ENCODE results near the gene TNP2.
"Not testable (repeated sequence)": the region's sequence is repeated elsewhere in the genome, so short reads cannot be mapped to it uniquely, and the experiment has no call there.

TNP2 gene

DNA sequence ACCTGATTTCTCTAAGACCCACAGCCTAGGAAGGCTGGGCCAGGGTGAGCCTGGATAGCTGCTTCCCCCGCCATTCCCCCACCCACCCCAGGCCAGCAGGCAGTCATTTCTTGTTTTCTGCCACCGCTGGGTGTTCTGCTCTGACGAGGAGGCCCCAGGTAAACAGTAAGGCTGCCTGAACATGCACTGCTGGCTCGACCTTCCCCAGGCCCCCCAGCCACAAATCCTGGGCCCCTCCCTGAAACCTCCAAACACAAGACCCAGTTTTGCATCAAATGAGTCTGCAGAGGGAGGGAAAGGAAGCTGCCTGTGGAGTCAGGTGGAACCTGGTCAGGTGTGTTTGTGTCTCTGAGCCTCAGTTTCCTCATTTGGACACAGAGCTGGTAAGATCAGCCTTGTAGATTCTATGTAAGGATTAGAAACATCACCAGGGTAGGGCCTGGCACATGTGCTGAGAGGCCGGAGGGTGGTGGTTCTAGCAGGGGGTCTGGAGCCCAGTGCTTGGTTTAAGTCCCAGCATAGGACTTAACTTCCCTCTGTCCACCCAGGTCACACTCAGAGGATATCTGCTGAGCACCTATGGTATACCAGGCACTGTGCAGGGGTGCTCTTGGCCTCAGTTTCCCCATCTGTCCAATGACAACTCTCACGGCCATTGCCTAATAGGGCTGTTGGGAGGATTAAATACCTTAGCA is 30.9 kb upstream of the TNP2 start:
- no peak for DNase-seq

DNA sequence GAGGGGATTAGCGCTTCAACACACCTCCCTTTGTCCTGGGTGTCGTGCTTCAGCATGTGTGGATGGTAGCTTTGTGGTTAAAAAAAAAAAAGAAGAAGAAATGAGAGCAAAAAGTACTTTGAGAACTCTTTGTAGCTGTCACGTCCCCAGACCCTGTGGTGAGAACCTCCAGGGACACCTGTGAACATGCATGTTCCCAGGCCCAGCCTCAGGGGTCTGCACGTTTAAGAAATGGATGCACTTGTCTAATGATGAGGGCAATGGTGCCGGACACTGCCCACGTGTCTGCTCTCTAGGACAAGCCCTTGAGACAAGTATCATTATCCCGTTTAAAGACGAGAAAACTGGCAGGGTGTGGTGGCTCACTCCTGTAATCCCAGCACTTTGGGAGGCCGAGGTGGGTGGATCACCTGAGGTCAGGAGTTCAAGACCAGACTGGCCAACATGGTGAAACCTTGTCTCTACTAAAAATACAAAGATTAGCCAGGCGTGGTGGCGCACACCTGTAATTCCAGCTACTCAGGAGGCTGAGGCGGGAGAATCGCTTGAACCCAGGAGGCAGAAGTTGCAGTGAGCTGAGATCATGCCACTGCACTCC is 29.9 kb upstream of the TNP2 start:
- peak; percentile 37 for DNase-seq

DNA sequence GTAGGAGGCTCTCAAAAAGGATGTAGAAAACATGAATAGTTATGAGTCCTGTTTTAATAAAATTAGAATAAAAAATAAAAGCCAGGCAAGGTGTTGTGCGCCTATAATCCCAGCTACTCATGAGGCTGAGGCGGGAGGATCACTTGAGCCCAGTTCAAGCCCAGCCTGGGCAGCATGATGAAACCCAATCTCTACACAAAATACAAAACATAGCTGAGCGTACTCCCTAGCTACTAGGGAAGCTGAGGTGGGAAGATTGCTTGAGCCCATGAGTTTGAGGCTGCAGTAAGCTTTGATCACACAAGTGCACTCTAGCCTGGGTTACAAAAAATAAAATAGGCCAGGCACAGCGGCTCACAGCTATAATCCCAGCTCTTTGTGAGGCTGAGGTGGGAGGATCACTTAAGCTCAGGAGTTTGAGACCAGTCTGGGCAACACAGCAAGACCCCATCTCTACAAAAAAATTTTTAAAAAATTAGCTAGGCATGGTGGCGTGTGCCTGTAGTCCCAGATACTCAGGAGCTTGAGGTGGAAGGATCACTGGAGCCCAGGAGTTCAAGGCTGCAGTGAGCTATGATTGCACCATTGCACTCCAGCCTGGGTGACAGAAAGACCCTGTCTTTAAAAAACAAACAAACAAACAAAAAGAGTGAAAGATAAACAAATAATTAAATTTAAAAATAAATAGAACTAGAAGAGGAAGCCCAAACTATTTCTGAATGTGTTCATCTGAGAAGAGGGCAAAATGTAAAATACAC is 29.2 kb upstream of the TNP2 start:
- no peak for DNase-seq

DNA sequence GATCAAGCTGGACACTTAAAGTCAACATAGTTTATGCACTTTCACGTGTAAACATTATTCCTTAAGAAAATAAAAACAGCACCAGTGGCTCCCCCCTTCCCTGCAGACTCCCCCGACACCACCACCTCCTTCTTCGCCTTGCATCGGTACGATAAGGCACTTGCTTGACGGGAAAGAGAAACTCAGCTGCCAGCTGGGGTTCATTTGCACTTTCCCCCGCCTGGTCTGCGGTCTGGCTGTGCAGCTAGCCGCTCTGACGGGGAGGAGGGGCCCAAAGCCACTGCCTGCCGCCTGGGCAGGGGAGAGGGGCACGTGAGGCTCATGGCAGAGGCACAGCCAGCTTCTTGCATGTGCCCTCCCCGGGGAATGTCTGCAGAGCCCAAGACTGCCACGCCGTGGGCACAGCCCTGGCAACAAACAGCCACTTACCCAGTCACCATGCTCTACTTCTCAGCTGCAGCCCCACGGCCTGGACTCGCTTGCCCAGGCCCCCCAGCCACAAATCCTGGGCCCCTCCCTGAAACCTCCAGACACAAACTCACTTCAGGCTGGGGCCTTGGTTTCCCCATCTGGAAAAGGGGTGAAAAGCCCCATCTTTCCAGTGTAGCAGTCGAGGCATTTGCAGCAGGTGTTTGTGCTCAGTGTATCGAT is 28.5 kb upstream of the TNP2 start:
- peak; percentile 86 for DNase-seq

DNA sequence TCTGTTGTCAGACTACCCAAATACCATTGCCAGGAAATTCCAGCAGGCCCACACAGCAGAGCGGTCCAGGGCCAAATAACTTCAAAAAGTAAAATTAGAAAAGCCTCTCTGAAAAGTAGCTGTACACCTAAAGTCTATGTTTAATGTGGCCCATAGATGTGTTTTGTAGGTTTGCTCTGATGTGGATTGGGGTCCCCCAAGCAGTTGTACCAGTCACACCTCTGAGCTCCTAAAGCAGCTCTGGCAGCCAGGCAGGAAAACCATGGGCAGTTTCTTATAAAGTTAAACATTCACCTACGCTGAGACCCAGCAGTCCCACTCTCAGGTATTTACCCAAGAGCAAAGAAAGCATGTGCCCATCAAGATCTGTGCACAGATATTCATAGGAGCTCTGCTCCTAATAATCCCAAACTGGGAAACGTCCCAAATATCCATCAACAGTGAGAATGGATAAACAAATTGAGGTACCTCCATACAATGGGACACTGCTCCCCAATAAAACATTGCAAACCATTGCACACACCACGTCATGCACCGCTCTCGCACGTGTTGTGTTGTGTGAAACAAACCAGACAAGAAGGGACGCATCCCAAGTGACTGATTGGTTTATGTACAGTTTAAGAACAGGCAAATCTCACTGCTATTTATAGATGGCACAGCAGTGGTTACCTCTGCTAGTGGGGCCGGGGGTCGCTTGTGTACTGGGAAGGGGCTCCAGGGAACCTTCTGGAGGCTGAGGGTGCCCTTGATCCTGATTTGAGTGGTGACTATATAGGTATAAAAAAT is 27.8 kb upstream of the TNP2 start:
- DNase-seq: no peak

DNA sequence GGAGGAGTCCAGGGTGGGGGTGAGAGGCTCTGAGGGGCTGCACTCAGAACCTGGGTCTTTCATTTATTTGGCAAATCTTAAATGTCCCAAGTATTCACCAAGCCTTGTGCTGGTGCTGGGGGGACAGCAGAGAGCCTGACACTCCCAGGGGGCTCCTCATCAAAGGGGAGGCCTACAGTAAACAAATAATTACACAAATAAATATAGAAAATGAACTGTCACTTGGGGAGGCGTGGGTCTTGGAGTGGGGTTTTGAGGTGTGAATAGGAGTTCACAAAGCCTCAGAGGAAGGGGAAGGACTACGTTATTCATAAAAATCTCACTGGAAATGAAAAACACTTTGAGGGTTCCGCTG is 27.2 kb upstream of the TNP2 start:
- no peak for DNase-seq

DNA sequence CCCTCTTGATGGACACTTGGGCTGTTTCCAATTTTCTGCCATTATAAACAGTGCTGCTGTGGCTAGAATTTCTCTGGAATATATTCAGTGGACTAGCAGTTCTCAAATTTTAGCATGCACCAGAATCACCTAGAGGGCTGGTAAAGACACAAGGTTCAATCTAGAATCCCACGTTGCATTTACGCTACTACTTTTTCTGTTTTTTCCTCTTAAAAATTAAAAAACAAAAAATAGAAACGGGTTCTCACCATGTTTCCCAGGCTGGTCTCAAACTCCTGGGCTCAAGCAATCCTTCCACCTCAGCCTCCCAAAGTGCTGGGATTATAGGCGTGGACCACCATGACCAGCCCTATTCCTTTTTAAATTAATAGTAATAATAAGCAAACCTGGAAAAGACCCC is 26.5 kb upstream of the TNP2 start:
- no peak for DNase-seq

DNA sequence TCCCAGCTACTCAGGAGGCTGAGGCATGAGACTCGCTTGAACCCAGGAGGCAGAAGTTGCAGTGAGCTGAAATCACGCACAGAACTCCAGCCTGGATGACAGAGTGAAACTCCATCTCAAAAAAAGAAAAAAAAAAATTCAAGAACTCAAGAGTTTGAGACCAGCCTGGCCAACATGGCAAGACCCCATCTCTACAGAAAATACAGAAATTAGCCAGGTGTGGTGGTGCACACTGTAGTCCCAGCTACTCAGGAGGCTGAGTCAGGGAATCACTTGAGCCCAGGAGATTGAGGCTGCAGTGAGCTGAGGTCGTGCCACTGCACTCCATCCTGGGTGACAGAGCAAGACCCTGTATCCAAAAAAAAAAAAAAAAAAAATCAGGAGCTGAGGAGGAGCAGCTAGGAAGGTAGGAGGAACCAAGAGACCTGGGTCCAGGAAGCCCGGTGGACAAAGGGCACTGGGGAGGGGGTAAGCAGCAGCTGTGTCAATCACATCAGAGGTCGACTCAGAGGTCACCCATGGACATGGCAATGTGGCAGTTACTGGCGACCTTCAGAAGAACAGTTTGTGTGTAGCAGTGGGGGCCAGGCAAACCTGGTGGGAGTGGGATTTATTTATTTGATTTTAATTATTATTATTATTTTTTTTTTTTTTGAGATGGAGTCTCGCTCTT is 23.1 kb upstream of the TNP2 start:
- no peak for DNase-seq

DNA sequence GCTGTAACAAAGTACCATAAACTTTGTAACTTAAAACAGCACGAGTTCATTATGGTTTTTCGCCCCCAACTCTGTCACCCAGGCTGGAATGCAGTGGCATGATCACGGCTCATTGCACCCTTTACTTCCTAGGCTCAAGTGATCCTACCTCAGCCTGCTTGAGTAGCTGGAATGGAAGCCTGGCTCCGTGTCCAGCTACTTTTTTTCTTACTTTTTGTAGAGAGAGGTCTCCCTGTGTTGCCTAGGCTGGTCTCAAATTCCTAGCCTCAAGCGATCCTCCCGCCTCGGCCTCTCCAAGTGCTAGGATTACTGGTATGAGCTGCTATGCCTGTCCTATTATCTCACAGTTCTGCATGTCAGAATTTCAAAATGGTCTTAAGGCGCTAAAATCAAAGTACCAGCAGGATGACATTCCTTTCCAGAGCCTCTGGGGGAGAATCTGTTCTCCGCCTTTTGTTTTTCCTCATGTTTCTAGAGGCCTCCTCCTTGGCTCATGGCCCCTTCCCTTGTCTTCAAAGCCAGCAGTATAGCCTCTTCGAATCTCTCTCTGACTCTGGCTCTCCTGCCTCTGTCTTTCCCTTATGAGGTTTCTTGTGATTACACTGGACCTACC is 22.1 kb upstream of the TNP2 start:
- no peak for DNase-seq

DNA sequence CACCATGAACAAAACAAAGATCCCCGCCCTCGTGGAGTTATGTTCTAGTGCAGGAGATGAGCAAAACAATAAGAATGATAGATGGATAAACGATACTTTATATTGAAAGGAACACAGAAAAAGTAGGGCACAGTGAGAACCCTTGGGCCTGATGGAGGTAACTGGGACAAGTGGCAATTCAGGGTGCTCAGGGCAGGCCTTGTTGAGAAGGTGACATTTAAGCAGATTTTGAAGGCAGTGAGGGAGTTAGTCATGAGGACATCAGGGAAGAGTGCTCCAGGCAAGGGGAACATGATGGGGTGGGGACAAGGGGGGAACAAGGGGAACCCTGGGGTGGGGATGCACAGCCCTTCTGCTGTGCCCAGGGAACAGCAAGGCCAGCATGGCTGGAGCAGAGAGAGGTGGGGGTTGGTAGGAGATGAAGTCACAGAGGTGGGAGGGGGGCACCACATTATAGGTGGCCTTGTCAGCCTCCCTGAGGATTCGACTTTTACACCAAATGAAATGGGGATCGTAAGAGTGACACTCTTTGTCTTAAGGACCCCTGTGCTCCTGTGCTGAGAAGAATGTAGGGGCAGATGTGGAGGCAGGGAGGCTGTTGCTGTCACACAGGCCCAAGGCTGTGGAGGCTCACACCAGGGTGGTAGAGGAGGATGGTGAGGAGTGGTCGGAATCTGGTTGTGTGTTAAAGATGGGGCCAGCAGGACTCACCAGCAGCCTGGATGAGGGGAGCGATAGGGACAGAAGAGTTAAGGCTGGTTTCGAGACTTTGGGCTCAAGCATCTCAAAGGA is 21.2 kb upstream of the TNP2 start:
- DNase-seq: no peak

DNA sequence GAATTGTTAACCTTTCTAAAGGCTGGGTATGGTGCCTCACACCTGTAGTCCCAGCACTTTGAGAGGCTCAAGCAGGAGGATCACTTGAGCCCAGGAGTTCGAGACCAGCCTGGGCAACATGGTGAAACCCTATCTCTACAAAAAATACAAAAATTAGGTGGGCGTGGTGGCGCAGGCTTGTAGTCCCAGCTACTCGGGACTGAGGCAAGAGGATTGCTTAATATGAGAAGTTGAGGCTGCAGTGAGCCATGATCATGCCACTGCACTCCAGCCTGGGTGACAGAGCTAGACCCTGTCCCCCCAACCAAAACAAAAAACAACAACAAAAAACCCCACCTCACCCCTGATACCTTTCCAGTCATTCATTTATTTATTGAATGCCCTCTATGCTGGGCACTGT is 20.6 kb upstream of the TNP2 start:
- not testable (repeated sequence) for DNase-seq

DNA sequence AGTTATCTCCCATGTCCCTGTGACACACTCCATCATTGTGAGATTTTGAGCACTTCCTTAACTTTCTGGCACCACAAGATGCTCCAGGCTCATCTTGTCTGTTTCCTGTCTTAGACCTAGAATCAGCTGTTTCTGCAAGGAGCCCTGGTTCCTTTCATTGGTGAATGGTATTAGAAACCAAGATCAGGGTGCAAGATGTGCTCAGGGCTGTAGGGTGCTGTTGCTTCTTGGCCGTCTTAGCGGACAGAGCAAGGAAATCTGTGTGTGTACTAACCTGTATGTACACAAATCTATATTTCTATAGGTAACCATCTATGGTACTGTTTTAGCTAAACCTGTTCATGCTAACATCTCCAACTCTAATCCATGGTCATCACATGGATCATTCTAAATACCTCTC is 20.1 kb upstream of the TNP2 start:
- DNase-seq: no peak

DNA sequence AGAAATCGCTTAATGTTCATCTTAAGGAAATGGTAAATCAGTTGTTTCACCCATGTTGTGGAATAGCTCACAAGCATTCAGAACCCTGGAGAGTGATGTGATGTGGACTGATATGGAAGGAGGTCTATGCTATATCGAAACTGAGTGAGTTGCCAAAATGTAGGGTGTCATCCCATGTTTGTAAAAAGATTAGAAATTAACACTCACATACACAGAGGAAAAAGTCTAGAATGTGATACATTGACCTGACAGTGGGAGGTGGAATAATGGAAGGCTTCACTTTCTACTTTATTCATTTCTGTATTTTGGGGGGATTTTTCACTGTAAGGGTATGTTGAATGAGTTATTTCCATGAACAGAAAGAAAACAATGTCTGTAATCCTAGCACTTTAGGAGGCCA is 16.7 kb upstream of the TNP2 start:
- no peak for DNase-seq

DNA sequence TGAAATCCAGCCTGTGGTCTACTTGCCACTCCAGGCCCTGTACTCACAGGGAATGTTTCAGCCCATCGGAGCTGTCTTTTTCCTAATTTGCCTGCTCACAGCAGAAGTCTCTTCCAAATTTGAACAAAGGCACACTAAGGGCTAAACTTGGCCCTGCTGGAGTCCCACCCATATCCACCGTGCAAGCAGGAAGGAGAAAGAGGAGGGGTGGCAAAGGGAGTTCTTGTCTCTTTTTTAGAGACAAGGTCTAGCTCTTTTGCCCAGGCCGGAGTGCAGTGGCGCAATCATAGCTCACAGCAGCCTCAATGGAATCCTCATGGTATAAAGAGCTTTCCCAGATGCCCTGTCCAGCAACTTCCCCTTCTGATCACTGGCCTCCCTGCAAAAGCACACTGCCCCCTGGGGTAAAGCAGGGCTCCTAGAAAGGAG is 14.7 kb upstream of the TNP2 start:
- peak; percentile 51 for DNase-seq

DNA sequence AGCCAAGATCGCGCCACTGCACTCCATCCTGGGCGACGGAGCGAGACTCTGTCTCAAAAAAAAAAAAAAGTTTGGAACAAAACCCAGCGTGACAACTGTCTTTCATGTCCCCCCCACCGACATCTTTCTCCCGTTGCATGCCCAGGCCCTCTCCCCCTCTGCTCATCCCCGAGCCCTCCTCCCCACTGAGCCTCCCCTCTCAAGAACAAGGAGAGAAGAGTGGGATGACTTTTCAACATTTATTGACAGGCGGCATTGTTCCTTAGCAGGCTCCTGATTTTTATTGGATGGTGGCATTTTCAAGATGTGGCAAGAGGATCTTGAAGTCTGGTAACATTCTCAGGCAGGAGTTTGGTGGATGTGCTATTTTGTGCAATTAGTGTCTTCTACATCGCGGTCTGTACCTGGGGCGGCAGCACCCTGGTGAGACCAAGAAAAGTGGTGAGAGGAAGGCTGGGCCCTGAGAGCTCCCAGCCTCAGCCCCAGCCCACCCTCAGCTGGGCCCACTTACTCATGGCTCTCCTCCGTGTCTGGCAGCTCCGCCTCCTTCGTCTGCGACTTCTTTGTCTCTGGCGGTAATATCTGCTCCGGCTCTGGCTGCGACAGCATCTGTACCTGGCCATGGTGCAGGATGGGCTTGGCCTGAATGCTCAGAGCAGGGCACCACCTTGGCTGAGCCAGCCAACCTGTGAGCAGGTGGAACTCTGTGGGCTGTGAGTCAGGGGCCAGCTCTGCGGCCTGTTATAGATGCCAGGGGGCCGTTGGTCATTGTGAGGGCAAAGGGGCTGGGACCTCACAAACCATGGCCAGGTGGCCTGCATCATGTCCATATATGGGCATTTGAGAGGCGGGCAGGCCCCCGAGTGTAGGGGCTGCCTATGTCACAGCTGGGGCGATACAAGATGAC is 11.7 kb upstream of the TNP2 start, which contains the start of gene PRM1:
Gene PRM1 (minus strand): TSS at position 715 of the 907 bp plus-strand sequence. CDS start 92 bp downstream, at position 623.
- DNase-seq: no peak

DNA sequence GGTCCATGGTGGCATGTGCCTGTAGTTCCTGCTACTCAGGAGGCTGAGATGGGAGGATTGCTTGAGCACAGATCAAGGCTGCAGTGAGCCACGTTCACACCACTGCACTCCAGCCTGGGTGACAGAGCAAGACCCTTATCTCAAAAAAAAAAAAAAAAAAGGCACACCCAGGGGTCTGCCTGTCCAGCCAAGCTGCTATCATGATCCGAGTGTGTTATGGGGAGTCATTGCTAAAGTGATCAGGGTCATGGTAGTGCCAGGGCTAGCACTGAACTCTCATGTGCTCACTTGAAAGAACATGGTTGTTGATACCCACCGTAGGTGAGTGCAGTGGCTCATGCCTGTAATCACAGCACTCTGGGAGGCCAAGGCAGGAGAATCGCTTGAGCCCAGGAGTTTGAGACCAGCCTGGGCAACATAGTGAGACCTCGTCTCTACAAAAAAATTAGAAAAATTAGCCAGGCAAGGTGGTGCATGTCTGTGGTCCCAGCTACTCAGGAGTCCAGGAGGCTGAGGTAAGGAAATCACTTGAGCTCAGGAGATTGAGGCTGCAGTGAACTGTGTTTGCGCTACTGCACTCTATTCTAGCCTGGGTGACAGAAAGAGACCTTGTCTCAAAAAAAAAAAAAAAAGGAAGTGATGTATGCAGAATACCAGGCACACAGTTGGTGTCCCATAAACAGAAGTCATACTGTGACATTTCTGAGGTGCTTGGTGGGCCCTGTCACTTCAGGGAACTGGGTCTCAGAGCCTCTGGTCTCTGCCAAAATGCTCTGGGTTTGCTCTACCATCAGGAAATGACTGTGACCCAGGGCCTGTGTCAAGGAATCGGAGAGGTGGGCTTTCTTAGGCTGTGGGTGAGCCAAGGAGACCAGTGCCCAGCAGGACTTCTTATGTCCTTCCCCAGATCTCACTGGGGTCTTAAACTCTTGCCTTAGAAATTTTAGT is 9.8 kb upstream of the TNP2 start:
- peak; percentile 70 for DNase-seq

DNA sequence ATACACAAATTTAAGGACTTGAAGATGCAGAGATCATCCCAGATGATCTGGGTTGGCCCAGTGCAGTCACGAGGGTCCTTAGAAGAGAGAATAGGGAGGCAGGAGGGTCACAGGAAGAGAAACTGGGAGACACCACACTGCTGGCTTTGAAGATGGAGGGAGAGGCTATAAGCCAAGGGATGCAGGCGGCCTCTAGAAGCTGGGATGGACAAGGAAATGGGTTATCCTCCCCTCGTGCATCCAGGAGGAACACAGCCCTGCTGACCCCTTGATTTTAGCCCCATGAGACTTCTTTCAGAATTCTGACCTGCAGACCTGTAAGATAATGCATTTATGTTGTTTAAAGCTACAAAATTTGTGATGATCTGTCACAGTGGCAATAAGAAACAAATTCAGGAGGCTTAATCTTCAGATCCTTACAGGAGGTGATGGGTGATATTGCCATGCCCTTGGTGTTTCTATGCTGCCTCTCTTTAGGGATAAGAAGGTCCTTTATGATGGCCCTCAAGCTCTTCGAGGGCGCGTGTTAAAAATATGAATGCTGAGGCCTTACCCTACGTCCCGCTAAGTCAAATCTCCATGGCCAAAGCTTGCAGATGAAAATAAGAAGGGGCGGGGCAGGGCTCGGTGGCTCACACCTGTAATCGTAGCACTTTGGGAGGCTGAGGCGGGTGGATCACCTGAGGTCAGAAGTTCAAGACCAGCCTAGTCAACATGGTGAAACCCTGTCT is 8.6 kb upstream of the TNP2 start:
- DNase-seq: no peak

All from MV-4-11 (cell line).